Loucy (cell line): ENCODE data around the gene CDH24.
"Not testable (repeated sequence)": the region's sequence is repeated elsewhere in the genome, so short reads cannot be mapped to it uniquely, and the experiment has no call there.

Experiments used
- H2AFZ ChIP-seq: fragments of 200-600 bp; sonication (generic); 2 replicates; pipeline ENCODE4 v1.6.0; 2016; ENCODE audit warnings: antibody characterized with exemption, mild to moderate bottlenecking, low read length, moderate library complexity
- H3F3A ChIP-seq: fragments of 200-600 bp; 2 replicates; pipeline ENCODE4 v1.6.0; 2016; ENCODE audit warnings: antibody characterized with exemption, low read depth, mild to moderate bottlenecking
- H3K27me3 ChIP-seq: fragments of 200-600 bp; sonication (generic); 2 replicates; pipeline ENCODE4 v1.6.1; 2014; ENCODE audit warnings: low read length, mild to moderate bottlenecking; ENCODE audit not compliant: insufficient read depth, poor library complexity, severe bottlenecking
- H3K36me3 ChIP-seq: fragments of 200-600 bp; sonication (generic); 2 replicates; pipeline ENCODE4 v1.6.1; 2016; ENCODE audit warnings: low read length; ENCODE audit not compliant: insufficient read depth
- H3K4me1 ChIP-seq: fragments of 200-600 bp; sonication (generic); 2 replicates; pipeline ENCODE4 v1.5.1; 2014; ENCODE audit warnings: low read length, mild to moderate bottlenecking; ENCODE audit not compliant: insufficient read depth, poor library complexity, severe bottlenecking
- H3K4me2 ChIP-seq: fragments of 200-600 bp; sonication (generic); 2 replicates; pipeline ENCODE4 v1.6.0; 2014; ENCODE audit warnings: antibody characterized with exemption, low read length, low read depth, mild to moderate bottlenecking; ENCODE audit not compliant: poor library complexity, severe bottlenecking
- H3K4me3 ChIP-seq: fragments of 200-600 bp; sonication (generic); 2 replicates; pipeline ENCODE4 v1.5.1; 2014; ENCODE audit warnings: low read length, mild to moderate bottlenecking, mixed read lengths; ENCODE audit not compliant: poor library complexity, severe bottlenecking
- H3K79me2 ChIP-seq: fragments of 200-600 bp; sonication (generic); 2 replicates; pipeline ENCODE4 v1.6.1; 2014; ENCODE audit warnings: low read length; ENCODE audit not compliant: insufficient read depth
- H3K9ac ChIP-seq: fragments of 200-600 bp; sonication (generic); 2 replicates; pipeline ENCODE4 v1.6.0; 2014; ENCODE audit warnings: mild to moderate bottlenecking, low read depth, low read length, moderate library complexity; ENCODE audit not compliant: poor library complexity, severe bottlenecking
- H3K9me2 ChIP-seq: fragments of 200-600 bp; sonication (generic); replicated peaks from 2 replicates; pipeline ENCODE4 v1.6.1; 2016; ENCODE audit warnings: low read depth, low read length, mixed read lengths
- H3K9me3 ChIP-seq: fragments of 200-600 bp; sonication (generic); 2 replicates; pipeline ENCODE4 v1.6.1; 2014; ENCODE audit warnings: mild to moderate bottlenecking, antibody characterized with exemption, low read length, low read depth; ENCODE audit not compliant: insufficient read depth
- H4K20me1 ChIP-seq: fragments of 200-600 bp; sonication (generic); 2 replicates; pipeline ENCODE4 v1.6.0; 2014; ENCODE audit warnings: antibody characterized with exemption, low read length, mild to moderate bottlenecking; ENCODE audit not compliant: insufficient read depth, poor library complexity, severe bottlenecking
- EZH2phosphoT487 ChIP-seq: fragments of 200-600 bp; IDR thresholded peaks from 2 replicates; pipeline ENCODE4 v1.6.1; 2018; ENCODE audit warnings: antibody characterized with exemption, mild to moderate bottlenecking, moderate library complexity, borderline replicate concordance
- TF ChIP-seq, protein P1 (sequence below): fragments of 200-600 bp; sonication (generic); conservative IDR thresholded peaks from 2 replicates; pipeline ENCODE4 v1.5.1; 2014; ENCODE audit warnings: mild to moderate bottlenecking, antibody characterized with exemption, low read length

CDH24 gene

DNA sequence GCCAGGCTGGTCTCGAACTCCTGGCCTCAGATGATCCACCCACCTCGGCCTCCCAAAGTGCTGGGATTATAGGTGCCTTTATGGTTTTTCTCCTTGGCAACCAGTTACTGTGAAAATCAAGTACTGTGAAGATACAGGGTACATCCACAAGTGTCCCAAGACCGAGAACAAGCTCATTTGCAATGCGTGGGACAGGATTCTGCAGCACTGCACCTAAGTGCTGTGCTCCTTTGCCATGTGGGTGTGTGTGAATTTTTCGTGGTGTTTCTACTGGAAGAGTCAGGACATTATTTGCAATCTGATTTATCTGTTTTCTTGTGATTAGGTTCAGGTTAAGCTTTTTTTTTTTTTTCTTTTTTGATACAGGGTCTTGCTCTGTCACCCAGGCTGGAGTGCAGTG is 40.2 kb downstream of the CDH24 start:
- Histone ChIP-seq H2AFZ (no peak overlapping the region), H3K4me2 (no peak overlapping the region), H3K9me2 (no peaks in the 10 kb centered on the region), H3K9ac (no peak overlapping the region), H3K4me1 (no peaks in the 10 kb centered on the region), H3K79me2 (no peaks in the 10 kb centered on the region), H4K20me1 (no peaks in the 10 kb centered on the region), H3K4me3 (no peak overlapping the region), H3K9me3 (no peaks in the 10 kb centered on the region), H3K36me3 (no peaks in the 10 kb centered on the region), H3K27me3 (no peaks in the 10 kb centered on the region), H3F3A (no peaks in the 10 kb centered on the region)
- TF ChIP-seq, protein P1, sequence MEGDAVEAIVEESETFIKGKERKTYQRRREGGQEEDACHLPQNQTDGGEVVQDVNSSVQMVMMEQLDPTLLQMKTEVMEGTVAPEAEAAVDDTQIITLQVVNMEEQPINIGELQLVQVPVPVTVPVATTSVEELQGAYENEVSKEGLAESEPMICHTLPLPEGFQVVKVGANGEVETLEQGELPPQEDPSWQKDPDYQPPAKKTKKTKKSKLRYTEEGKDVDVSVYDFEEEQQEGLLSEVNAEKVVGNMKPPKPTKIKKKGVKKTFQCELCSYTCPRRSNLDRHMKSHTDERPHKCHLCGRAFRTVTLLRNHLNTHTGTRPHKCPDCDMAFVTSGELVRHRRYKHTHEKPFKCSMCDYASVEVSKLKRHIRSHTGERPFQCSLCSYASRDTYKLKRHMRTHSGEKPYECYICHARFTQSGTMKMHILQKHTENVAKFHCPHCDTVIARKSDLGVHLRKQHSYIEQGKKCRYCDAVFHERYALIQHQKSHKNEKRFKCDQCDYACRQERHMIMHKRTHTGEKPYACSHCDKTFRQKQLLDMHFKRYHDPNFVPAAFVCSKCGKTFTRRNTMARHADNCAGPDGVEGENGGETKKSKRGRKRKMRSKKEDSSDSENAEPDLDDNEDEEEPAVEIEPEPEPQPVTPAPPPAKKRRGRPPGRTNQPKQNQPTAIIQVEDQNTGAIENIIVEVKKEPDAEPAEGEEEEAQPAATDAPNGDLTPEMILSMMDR = no peak
- TF ChIP-seq EZH2phosphoT487 = no peak

DNA sequence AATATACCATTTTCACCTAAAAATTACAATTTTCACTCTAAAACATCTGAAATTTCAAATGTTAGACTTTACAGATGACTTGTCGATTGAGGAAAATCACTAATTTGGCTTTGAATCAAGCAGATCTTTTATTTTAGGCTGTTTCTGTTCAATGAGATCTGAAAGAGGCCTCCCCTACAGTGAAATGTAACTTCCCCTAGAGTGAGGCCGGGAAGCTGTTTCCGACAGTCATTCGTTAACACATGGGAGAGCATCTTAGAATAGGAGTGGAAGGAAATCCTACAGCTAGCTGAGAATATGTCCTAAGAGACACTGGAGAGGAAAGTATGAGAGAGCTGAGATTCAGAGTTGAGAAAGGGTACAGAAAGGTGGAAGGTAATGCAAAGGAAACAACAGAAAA is 41.7 kb downstream of the CDH24 start:
- H3K4me2 ChIP-seq = no peak overlapping the region
- no peaks in the 10 kb centered on the region for H3K9me2 ChIP-seq
- H3K9me3 ChIP-seq = no peaks in the 10 kb centered on the region
- H3K79me2 ChIP-seq = no peaks in the 10 kb centered on the region
- H3F3A ChIP-seq = no peaks in the 10 kb centered on the region
- H2AFZ ChIP-seq = no peak overlapping the region
- H3K4me1 ChIP-seq = no peaks in the 10 kb centered on the region
- H4K20me1 ChIP-seq = no peaks in the 10 kb centered on the region
- no peak overlapping the region for H3K9ac ChIP-seq
- no peak overlapping the region for H3K4me3 ChIP-seq
- TF ChIP-seq, protein P1 = no peak
- TF ChIP-seq EZH2phosphoT487 = no peak
- H3K27me3 ChIP-seq = no peaks in the 10 kb centered on the region
- no peaks in the 10 kb centered on the region for H3K36me3 ChIP-seq

DNA sequence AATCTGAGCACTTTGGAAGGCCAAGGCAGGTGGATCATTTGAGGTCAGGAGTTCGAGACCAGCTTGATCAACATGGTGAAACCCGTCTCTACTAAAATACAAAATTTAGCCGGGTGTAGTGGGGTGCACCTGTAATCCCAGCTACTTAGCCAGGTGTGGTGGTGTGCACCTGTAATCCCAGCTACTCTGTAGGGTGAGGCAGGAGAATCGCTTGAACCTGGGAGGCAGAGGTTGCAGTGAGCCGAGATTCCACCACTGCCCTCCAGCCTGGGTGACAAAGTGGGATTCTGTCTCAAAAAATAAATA is 43.6 kb downstream of the CDH24 start:
- not testable (repeated sequence) for H4K20me1 ChIP-seq, H3K4me3 ChIP-seq, H3K36me3 ChIP-seq, H2AFZ ChIP-seq, H3K9ac ChIP-seq, H3F3A ChIP-seq, H3K27me3 ChIP-seq, H3K9me2 ChIP-seq, H3K4me2 ChIP-seq, H3K9me3 ChIP-seq
- peaks cover 13% of the 10 kb centered on the region for H3K4me1 ChIP-seq
- peaks cover 10% of the 10 kb centered on the region for H3K79me2 ChIP-seq

DNA sequence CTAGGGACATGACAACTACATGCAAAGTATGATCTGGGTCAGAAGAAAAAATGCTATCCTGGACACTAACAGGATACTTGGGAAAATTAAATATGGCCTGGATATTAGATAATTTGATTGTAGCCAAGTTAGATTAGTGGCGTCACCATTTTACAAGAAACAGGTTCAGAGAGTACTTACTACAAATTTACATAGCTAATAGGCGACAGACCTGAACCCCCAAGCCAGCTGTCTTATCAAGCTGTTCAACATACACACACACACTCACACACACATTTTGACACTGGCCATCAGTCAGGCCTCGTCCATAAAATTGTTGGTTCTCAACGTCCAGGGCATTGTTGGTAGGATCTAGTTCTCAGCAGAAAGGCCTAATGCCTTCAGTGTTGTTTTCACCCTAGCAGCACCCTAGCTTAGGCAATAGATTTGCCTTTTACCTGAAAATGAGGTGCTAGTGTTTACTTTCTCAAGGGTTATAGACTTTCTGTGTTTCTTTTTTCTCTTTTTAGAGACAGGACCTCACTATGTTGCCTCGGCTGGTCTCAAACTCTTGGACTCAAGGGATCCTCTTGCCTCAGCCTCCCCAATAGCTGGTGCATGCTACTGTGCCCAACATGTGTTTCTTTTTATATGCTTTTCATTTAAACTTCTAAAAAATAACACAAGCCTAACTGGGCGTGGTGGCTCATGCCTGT is 44.1 kb downstream of the CDH24 start:
- H3K4me3 ChIP-seq = no peak overlapping the region
- H4K20me1 ChIP-seq = no peaks in the 10 kb centered on the region
- no peaks in the 10 kb centered on the region for H3K9me3 ChIP-seq
- H3F3A ChIP-seq = peaks cover 5% of the 10 kb centered on the region
- no peaks in the 10 kb centered on the region for H3K27me3 ChIP-seq
- H3K9me2 ChIP-seq = no peaks in the 10 kb centered on the region
- no peak overlapping the region for H3K9ac ChIP-seq
- TF ChIP-seq, protein P1 = no peak
- TF ChIP-seq EZH2phosphoT487 = no peak
- H3K79me2 ChIP-seq = peaks cover 15% of the 10 kb centered on the region
- H3K4me2 ChIP-seq = no peak overlapping the region
- peaks cover 18% of the 10 kb centered on the region for H3K4me1 ChIP-seq
- H2AFZ ChIP-seq = no peak overlapping the region
- no peaks in the 10 kb centered on the region for H3K36me3 ChIP-seq
